Stimulated activated CD4-positive, alpha-beta T cell treated with anti-CD3 and anti-CD28 coated beads, Interleukin-4, amount 100 ng/mL, for 24 hours (primary cell): ENCODE measurements around the gene ATG4A.

Experiments used
- DNase-seq: peaks from one replicate; pipeline ENCODE4 v3.0.0-alpha.2; 2020

ATG4A gene

DNA sequence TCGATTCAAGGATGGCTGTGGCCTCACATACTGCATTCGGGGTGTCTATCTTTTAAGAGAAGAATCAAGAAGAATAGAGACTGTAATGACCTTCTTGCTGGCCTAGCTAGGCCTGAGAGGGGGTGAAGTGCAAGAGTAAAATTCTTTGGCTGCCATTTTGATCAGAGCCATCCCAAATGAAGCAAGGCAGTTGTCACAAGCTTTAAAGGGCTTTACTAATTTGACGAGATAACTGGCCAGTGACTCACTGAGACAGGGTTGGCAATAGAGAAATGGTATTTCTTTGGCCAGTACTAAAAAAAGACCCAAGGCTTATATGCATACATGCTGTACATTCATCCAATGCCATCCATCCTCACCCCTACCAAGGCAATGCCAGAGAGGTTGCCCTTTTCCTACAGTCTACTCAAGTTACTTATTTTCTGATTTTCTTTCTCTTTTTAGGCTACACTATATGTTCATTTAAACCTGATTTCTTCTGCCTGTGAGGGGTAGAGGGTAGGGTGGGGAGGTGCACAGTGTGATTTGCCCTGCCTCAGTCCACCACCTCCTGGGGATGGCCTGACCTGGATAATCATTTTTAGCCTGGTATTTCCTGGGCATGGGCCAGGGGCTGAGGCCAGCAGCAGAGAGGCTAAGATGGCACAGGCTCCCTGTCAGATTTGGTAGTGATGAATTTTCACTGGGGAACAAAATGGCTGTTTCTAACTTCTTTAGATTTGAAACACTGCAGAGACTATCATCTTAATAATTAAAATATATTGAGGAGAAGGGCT, 32.2 kb downstream of the ATG4A start:
- DNase-seq: no peak

DNA sequence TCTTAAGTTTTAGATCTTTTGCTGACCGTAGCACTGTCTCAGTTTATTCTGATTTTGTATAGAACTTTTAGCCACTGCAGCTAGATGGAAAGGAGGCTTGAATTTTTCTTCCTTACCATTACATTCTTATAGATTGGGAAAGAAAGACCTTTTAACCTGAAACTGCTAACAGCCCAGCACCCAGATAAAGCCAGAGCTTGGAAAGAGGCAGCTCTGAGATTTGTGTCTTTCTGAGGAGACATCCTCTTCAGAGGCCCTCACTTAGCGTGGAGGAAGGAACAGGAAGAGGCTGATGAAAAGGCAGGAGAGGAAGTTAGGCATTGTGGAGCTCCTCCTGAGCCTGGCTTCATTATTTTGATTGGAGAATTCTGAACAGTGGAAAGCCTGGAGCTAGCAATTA, 35.1 kb downstream of the ATG4A start:
- no peak for DNase-seq

DNA sequence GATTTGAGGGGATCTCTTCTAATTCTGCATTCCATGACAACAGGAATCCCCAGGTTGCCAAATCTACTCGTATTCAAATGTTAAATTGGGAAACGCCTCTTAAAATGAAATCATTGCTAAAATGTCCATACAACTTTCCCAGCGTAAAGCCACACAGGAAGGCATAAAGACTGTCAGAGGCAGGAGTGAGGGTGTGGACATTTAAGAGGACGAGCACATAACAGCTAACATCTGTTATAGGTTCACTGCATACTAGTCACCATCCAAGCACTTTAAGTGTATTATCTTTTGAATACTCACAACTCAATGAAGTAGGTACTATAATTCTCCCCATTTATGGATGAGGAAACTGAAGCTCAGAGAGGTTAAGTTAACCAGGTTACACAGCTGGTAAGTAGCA, 35.6 kb downstream of the ATG4A start:
- DNase-seq: no peak

DNA sequence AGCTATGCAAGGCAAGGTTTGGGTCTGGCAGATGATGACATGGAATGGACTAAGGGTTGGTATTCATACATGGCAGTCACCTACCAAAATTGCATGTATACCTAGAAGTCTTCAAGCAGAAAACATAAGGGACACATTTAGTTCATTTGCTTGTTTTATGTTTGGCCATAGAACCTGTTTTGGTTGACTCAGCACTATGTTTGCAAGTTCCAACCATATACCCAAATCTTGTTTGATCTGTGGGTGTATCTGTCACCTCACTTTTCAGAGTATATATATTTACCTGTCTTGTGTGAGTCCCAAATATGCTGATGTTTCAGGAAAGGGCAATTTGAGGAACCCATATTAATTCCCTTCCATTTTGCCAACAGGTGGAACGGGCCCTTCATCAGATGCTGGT, 39.3 kb downstream of the ATG4A start:
- no peak for DNase-seq

- no peak for DNase-seq
These were observed 39.9 kb downstream of the ATG4A start for GRCh38 chrX:108131471-108131870.

- no peak for DNase-seq
These were observed 40.5 kb downstream of the ATG4A start for GRCh38 chrX:108132034-108132433.

DNA sequence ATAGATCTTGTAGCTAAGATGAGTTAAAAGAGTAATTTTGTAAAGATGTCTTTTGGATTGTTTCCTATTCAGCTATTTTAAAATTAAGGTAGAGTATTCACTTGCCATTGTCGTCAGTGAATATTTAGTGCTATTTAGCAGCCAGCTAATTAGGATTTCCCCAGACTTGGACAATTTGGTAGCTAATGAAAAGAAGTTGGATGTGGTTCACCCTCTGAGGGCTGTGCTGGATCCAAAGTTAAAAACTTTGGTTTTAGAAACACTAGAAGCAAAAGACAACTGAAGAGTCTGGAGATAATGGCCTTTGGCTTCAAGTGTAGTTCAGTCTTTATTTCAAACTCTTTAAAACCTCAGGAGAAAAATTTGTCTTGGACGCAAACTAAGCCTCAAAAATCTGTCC, 41.3 kb downstream of the ATG4A start:
- DNase-seq: no peak

GRCh38 chrX:108134724-108135123, 43.1 kb downstream of the ATG4A start:
- DNase-seq: no peak

GRCh38 chrX:108138814-108139702, 47.5 kb downstream of the ATG4A start:
- DNase-seq: no peak

GRCh38 chrX:108148524-108148923, 56.9 kb downstream of the ATG4A start:
- DNase-seq: no peak

GRCh38 chrX:108156082-108156481, 64.5 kb downstream of the ATG4A start:
- DNase-seq: no peak

DNA sequence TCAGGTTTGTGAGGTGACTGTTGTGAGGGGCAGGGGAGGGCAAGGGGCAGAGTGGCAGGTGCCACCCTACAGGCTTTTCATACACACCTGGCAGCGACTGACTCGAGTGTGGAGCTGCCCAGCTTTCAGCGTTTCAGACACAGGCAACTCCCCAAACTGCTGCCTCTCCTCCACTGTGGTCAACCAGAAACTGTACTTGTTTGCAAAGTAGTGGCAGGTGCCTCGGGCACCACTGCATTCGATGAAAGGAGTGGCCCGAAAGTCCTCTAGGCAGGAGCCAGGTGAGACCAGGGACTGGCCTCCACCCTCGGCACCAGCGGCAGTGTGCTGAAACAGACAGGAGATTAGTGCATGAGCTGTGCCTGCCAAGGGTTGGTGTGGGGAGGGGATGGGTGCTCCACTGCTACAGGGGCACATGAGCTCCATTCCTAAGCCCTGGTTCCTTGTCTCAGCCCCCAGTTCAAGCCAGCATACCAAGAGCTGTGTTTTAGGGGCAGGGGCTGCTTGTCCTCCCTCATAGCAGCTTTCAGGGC, 65.4 kb downstream of the ATG4A start:
- no peak for DNase-seq

DNA sequence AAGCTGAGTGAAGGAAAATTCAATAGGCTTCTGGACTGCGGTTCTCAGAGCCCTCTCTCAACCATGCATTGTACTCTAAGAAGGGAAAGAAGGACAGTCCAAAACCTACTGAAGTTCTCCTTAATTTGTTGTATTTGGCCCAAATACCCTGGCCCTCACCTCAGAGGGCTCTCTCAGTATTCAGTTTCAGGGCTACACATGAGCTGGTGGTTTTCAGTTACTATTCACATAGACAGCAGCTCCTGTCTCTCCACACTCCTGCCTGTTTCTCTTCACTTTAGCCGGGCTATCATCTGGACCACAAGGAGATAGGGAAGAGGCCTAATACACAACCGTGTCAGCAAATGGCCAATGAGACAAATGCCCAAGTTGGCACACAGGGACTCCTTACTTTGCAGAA, 66.0 kb downstream of the ATG4A start:
- DNase-seq: no peak

GRCh38 chrX:108159028-108159670, 67.6 kb downstream of the ATG4A start:
- DNase-seq: no peak

DNA sequence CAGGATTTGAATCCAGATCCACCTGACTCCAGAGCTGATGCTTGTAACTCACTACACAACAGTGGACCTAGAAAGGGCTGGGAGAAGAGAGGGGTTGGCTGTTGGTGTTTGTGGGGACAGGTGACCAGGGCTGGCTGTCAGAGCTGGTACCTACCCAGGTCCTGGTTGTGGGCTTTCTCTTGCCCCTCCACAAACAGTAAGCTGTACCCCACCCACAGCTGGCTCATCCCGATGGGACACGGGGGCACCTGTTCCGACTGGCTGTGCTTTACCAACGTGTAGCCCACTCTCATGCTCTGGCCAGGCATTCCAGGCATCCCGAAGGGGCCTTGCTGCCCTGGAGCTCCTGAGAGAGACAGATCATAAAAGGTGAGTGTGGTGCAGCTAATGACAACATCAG, 68.7 kb downstream of the ATG4A start:
- no peak for DNase-seq

DNA sequence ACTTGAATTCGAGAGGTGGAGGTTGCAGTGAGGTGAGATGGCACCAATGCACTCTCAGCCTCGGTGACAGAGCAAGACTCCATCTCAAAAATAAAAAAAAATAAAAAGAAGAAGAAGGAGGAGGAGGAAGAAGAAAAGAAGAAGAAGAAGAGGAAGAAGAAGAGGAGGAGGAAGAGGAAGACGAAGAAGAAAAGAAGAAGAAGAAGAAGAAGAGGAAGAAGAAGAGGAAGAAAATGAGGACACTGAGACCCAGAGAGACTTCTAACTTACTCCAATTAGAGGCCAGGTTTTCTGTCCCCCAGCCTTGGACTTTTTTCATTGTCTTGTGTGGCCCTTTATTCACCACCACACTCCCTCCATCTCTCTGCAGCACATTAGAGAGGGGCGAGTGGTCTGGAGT, 70.7 kb downstream of the ATG4A start:
- no peak for DNase-seq

GRCh38 chrX:108163333-108164082, 71.9 kb downstream of the ATG4A start:
- no peak for DNase-seq

DNA sequence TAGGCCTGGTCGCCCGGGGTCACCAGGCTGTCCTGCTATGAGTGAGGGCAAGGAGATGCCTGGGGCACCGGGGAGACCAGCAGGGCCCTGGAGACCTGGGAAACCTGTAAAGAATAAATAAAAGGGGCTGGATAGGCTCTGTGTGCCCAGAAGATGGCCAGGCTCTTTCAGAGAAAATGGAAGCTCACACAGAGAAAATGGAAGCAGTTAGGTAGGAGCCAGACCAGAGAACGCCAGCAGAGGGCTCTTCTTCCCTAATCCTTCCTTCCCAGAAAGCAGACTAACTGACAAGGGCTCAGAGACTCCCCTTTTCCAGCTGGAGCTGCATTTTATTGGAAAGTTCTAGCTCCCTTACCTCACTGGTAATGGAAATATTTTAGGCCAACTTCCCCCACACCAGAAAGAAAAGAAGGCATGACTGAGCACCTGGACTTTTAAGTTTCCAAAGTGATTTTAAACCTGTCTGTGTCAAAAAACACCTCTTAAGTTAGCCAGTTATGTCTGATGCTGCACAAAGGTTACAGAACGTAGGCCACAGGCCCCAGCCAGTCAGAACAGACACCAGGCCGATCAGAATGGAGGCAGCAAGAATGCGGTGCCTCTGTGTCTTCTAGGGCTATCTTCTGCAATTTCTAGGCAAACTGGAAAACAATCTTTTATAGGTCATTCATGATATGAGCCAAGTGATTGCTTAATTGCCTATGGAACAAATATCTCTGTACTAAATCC, 74.0 kb downstream of the ATG4A start:
- no peak for DNase-seq

GRCh38 chrX:108167211-108167872, 75.8 kb downstream of the ATG4A start:
- DNase-seq: no peak

- DNase-seq: no peak
These were observed 77.6 kb downstream of the ATG4A start for GRCh38 chrX:108168961-108169740.

DNA sequence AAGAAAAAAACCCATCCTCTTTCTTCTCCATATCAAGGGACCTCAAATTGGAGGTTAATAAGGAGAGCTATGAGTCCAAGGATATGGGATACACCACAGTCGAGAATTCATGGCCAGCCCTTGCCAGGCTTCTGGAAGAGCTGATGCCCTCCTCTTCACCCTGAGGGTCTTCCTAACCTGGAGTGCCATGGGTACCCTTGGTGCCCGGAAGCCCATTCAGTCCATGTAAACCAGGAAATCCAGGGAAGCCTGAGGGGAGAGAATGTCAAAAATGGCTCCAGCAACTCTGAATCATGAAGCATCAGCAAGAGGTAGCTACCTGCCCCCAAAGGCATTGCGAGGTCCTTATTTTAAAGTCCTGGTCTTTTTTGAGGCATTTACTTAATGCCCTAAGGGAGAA, 78.2 kb downstream of the ATG4A start:
- DNase-seq: no peak
